Measurements from ENCODE around the gene MPO. TPM values are rescaled to one million over a fixed set of nuclear protein-coding genes. Genes with fewer than 3 reads are reported as not detected.

The MPO gene
- total RNA-seq, 1 experiment from 2014 or later = not detected

DNA sequence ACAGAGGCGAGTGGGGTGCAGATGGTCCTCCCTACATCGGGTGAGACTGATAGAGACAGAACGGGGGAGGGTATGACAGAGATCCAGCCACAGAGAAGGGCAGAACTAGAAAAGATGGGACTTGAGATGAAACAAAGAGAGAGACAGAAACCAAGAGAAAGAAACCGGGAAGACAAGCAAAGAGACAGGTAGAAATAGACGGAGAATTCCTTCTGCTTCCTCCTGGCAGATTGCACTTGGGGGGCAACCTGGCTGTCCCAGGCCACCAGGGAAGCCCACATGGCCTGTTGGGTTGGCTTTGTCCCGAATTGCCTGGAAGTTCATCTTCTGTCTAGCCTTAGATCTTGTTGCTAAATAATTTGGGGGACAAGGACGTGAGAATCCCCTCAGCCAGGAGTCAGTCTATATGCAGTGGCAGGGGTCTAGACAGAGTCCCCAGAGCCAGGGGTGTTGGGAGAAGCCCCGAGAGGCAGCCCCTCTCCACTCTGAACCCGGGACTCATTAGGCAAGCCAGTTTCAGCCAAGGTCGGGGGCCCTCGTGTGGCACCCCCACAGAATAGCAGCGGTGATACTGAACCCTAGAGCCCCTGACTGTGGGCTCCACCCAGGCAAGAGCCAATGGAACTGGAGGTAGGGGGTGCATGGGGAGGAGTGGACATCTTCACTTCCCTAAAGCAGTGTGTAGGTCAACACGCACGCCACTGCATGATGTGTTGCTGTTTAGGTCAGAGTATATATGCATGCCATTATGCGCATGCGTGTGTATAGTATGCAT lies 48.5 kb upstream of the MPO start:
- no TSS peak for BruUV-seq (replicated peaks)
- Histone ChIP-seq H3K36me3 (ENCODE audit: low read depth) (no peaks in the 10 kb centered on the region), H3K4me2 (no peak overlapping the region), H3K27me3 (ENCODE audit: insufficient read depth, low read depth) (peaks cover 54% of the 10 kb centered on the region), H3K9me2 (ENCODE audit: insufficient read depth) (no peaks in the 10 kb centered on the region), H3F3A (ENCODE audit: insufficient read depth, low read depth) (no peaks in the 10 kb centered on the region), H2AFZ (no peak overlapping the region), H3K4me3 (no peak overlapping the region), H4K20me1 (ENCODE audit: insufficient read depth) (no peaks in the 10 kb centered on the region), H3K27ac (no peak overlapping the region), H3K9me3 (ENCODE audit: insufficient read depth, low read depth) (no peaks in the 10 kb centered on the region), H3K79me2 (ENCODE audit: low read depth) (no peaks in the 10 kb centered on the region), H3K4me1 (replicated peaks; ENCODE audit: insufficient read depth) (no peaks in the 10 kb centered on the region)
- DNase-seq = no peak
- ChIA-PET POLR2A (ENCODE audit: unreplicated experiment) (no interaction called here), CTCF (no interaction called here)
- TF ChIP-seq EZH2 (IDR thresholded peaks at IDR 0.05; ENCODE audit: low read depth) = 0 out of 2 replicates have a peak, but pooled peaks have one; percentile 19
- TF ChIP-seq, protein P1, sequence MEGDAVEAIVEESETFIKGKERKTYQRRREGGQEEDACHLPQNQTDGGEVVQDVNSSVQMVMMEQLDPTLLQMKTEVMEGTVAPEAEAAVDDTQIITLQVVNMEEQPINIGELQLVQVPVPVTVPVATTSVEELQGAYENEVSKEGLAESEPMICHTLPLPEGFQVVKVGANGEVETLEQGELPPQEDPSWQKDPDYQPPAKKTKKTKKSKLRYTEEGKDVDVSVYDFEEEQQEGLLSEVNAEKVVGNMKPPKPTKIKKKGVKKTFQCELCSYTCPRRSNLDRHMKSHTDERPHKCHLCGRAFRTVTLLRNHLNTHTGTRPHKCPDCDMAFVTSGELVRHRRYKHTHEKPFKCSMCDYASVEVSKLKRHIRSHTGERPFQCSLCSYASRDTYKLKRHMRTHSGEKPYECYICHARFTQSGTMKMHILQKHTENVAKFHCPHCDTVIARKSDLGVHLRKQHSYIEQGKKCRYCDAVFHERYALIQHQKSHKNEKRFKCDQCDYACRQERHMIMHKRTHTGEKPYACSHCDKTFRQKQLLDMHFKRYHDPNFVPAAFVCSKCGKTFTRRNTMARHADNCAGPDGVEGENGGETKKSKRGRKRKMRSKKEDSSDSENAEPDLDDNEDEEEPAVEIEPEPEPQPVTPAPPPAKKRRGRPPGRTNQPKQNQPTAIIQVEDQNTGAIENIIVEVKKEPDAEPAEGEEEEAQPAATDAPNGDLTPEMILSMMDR (conservative IDR thresholded peaks at IDR 0.05) = no peak
- intact Hi-C loops (cut with micrococcal nuclease; ENCODE audit: unreplicated experiment) = no loop called here

DNA sequence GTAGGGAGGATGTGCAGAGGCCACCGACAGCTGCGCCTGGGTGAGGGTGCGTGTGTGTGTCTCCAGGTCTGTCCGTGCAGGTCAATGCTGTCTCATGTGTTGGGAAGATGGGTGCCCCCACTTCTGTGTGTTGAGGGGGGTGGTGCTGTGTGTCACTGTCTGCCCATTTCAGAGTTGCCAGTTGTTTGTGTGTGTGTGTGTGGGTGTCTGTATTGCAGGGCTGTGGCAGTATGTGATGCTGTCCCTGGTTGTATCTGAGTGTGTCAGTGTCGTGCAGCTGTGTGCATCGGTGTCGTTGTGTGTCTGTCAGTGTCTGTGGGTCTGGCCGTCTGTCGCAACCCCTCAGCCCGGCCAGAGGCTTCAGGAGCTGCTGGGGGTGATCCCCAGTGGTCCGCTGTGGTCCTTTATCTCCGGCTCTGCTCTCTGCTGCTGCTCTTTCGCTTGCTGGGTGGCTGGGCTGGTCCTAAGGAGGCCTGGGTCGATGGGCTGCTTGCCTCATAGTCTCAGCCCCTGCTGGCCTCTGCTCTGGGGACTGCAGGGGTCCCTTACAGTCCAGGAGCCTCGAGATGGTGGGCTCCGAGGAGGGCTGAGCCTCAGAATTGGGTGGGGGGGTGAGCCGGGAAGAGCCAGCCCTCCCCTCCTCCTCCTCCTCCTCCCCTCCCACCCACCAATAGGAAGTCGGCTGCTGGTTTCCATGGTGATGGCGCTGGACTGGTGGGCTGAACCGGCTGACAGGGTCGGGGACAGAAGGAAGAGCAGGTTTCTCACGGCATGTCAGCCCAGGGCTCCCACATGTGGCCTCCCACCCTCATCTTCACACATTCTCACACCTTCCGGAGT lies 47.7 kb upstream of the MPO start, which contains the start of gene TSPOAP1:
Gene TSPOAP1 (minus strand): TSS at position 601 of the 840 bp plus-strand sequence. CDS start 875 bp downstream, outside the sequence.
- DNase-seq = no peak
- H3K9me2 ChIP-seq (ENCODE audit: insufficient read depth) = no peaks in the 10 kb centered on the region
- POLR2A ChIA-PET (ENCODE audit: unreplicated experiment) = no interaction called here
- H3F3A ChIP-seq (ENCODE audit: insufficient read depth, low read depth) = no peaks in the 10 kb centered on the region
- no peak within 1 kb of the TSS for H3K27ac ChIP-seq
- CTCF ChIA-PET = no interaction called here
- TF ChIP-seq, protein P1 (conservative IDR thresholded peaks at IDR 0.05) = no peak
- no peak for TF ChIP-seq EZH2 (IDR thresholded peaks at IDR 0.05; ENCODE audit: low read depth)
- no peaks in the 10 kb centered on the region for H3K79me2 ChIP-seq (ENCODE audit: low read depth)
- H3K27me3 ChIP-seq (ENCODE audit: insufficient read depth, low read depth) = peaks cover 62% of the 10 kb centered on the region
- no peaks in the 10 kb centered on the region for H3K36me3 ChIP-seq (ENCODE audit: low read depth)
- no TSS peak for BruUV-seq (replicated peaks)
- no peaks in the 10 kb centered on the region for H3K4me1 ChIP-seq (replicated peaks; ENCODE audit: insufficient read depth)
- no peak within 1 kb of the TSS for H3K4me2 ChIP-seq
- intact Hi-C loops (cut with micrococcal nuclease; ENCODE audit: unreplicated experiment) = no loop called here
- no peaks in the 10 kb centered on the region for H3K9me3 ChIP-seq (ENCODE audit: insufficient read depth, low read depth)
- H3K4me3 ChIP-seq = no peak within 1 kb of the TSS
- no peaks in the 10 kb centered on the region for H4K20me1 ChIP-seq (ENCODE audit: insufficient read depth)
- H2AFZ ChIP-seq = no peak within 1 kb of the TSS

DNA sequence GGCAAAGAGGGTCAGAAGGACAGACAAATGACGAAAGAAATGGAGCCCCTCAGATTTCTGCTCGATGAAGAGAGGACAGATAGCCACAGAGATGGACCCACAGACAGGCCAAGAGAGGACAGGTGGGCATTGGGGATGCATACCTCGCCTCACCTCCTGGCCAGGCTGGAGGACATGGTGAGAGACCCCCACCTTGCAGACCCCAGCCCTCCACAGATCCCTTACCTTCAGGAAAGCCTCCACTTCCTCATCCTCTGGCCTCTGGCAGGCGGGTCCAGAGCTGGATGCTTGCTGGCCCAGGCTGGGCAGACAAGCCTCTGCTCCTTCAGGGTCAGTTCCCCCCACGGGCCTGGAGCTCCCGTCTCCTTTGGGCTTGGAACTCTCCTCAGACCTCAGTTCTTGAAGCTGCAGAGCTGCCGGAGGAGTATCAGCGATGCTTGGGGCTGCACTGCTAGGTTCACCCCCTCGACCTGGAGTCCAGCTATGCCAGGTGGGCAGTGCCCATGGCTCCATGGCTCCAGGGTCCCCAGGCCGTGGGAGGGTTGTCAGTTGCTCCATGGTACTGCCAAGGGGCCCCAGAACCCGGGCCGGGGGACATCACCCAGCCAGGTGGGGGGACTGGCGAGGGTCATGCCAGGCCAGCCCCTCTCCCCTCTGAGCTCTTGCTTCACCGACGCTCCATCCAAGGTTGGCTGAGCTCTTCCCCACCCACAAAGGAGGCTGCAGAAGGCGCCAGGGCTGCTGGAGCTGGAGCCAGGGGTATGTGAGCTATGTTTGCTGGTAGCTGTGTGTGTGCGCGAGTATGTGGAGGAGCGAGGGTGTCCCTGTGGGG lies 46.8 kb upstream of the MPO start:
- CTCF ChIA-PET = no interaction called here
- H3K27me3 ChIP-seq (ENCODE audit: insufficient read depth, low read depth) = peaks cover 70% of the 10 kb centered on the region
- intact Hi-C loops (cut with micrococcal nuclease; ENCODE audit: unreplicated experiment) = no loop called here

More for the DNA sequence above, 46.8 kb upstream of the MPO start:
- Histone ChIP-seq H3K79me2 (ENCODE audit: low read depth) (no peaks in the 10 kb centered on the region), H3K4me1 (replicated peaks; ENCODE audit: insufficient read depth) (no peaks in the 10 kb centered on the region), H3F3A (ENCODE audit: insufficient read depth, low read depth) (no peaks in the 10 kb centered on the region), H3K36me3 (ENCODE audit: low read depth) (no peaks in the 10 kb centered on the region), H3K4me2 (no peak overlapping the region), H3K9me3 (ENCODE audit: insufficient read depth, low read depth) (no peaks in the 10 kb centered on the region), H3K9me2 (ENCODE audit: insufficient read depth) (no peaks in the 10 kb centered on the region), H3K4me3 (no peak overlapping the region), H2AFZ (no peak overlapping the region), H3K27ac (no peak overlapping the region), H4K20me1 (ENCODE audit: insufficient read depth) (no peaks in the 10 kb centered on the region)
- POLR2A ChIA-PET (ENCODE audit: unreplicated experiment) = interaction anchor here (0.5 kb wide), 1 partner anchor 141 kb away, joined by 3 read pairs; no protein-coding TSS in a partner anchor
- no peak for DNase-seq
- no TSS peak for BruUV-seq (replicated peaks)
- TF ChIP-seq, protein P1 (conservative IDR thresholded peaks at IDR 0.05) = no peak
- TF ChIP-seq EZH2 (IDR thresholded peaks at IDR 0.05; ENCODE audit: low read depth) = no peak

Data from PC-9 (cell line).